H9 (cell line): ENCODE data around the gene MVD. TPM values are rescaled to one million over a fixed set of nuclear protein-coding genes. Genes with fewer than 3 reads are reported as not detected.

Source experiments
- DNase-seq: peaks from one replicate; pipeline ENCODE4 v3.0.0-alpha.2; 2017
- H2AFZ ChIP-seq: one replicate; pipeline ENCODE4 v1.6.1; 2013; ENCODE audit warnings: mild to moderate bottlenecking, low read length, control low read depth, moderate library complexity
- H2AK5ac ChIP-seq: 2 replicates; pipeline ENCODE4 v1.6.1; 2013; ENCODE audit warnings: low read length, control low read depth, mixed read lengths; ENCODE audit not compliant: insufficient read length
- H2BK120ac ChIP-seq: one replicate; pipeline ENCODE4 v1.6.1; 2013; ENCODE audit warnings: low read depth, mild to moderate bottlenecking, low read length, control low read depth, inconsistent platforms; ENCODE audit not compliant: poor library complexity, severe bottlenecking
- H2BK12ac ChIP-seq: 2 replicates; pipeline ENCODE4 v1.6.1; 2013; ENCODE audit warnings: low read length, control low read depth, mixed read lengths, low read depth; ENCODE audit not compliant: insufficient read length
- H2BK15ac ChIP-seq: 2 replicates; pipeline ENCODE4 v1.6.1; 2013; ENCODE audit warnings: low read depth, low read length, control low read depth
- H2BK20ac ChIP-seq: one replicate; pipeline ENCODE4 v1.6.1; 2013; ENCODE audit warnings: low read depth, mild to moderate bottlenecking, low read length, control low read depth, inconsistent platforms; ENCODE audit not compliant: poor library complexity, severe bottlenecking
- H2BK5ac ChIP-seq: 2 replicates; pipeline ENCODE4 v1.6.1; 2013; ENCODE audit warnings: low read length, control low read depth, mixed read lengths; ENCODE audit not compliant: insufficient read length
- H3K14ac ChIP-seq: 2 replicates; pipeline ENCODE4 v1.6.1; 2013; ENCODE audit warnings: low read length, control low read depth; ENCODE audit not compliant: insufficient read depth
- H3K18ac ChIP-seq: 2 replicates; pipeline ENCODE4 v1.6.1; 2013; ENCODE audit warnings: low read depth, mild to moderate bottlenecking, mixed read lengths, low read length, control low read depth; ENCODE audit not compliant: insufficient read length
- H3K23ac ChIP-seq: 2 replicates; pipeline ENCODE4 v1.6.1; 2013; ENCODE audit warnings: low read length, control low read depth, mixed read lengths, low read depth; ENCODE audit not compliant: insufficient read length
- H3K23me2 ChIP-seq: 2 replicates; pipeline ENCODE4 v1.6.1; 2013; ENCODE audit warnings: low read depth, mild to moderate bottlenecking, mixed read lengths, low read length, control low read depth; ENCODE audit not compliant: insufficient read length, poor library complexity, severe bottlenecking
- H3K27ac ChIP-seq: 2 replicates; pipeline ENCODE4 v1.5.1; 2013; ENCODE audit warnings: low read length, control low read depth, mixed read lengths, low read depth; ENCODE audit not compliant: insufficient read length
- H3K27me3 ChIP-seq: 2 replicates; pipeline ENCODE4 v1.6.1; 2013; ENCODE audit warnings: low read length, control low read depth, inconsistent platforms; ENCODE audit not compliant: insufficient read depth
- H3K4ac ChIP-seq: 2 replicates; pipeline ENCODE4 v1.6.1; 2013; ENCODE audit warnings: low read depth, mild to moderate bottlenecking, control low read depth, inconsistent platforms, low read length, moderate library complexity
- H3K4me1 ChIP-seq: 2 replicates; pipeline ENCODE4 v1.6.1; 2013; ENCODE audit warnings: low read length, control low read depth, inconsistent platforms; ENCODE audit not compliant: insufficient read depth
- H3K4me2 ChIP-seq: 2 replicates; pipeline ENCODE4 v1.6.1; 2013; ENCODE audit warnings: low read length, control low read depth, mixed read lengths; ENCODE audit not compliant: insufficient read length, insufficient read depth
- H3K56ac ChIP-seq: 2 replicates; pipeline ENCODE4 v1.6.1; 2013; ENCODE audit warnings: low read depth, mild to moderate bottlenecking, mixed read lengths, low read length, control low read depth; ENCODE audit not compliant: insufficient read length
- H3K79me1 ChIP-seq: 2 replicates; pipeline ENCODE4 v1.6.1; 2013; ENCODE audit warnings: low read depth, mild to moderate bottlenecking, moderate library complexity, low read length, control low read depth, inconsistent platforms; ENCODE audit not compliant: insufficient read depth, poor library complexity, severe bottlenecking
- H3K79me2 ChIP-seq: 2 replicates; pipeline ENCODE4 v1.6.1; 2013; ENCODE audit warnings: low read length, control low read depth, inconsistent platforms; ENCODE audit not compliant: insufficient read depth
- H3K9ac ChIP-seq: 2 replicates; pipeline ENCODE4 v1.6.1; 2013; ENCODE audit warnings: low read length, control low read depth, mixed read lengths; ENCODE audit not compliant: insufficient read length; ENCODE audit errors: extremely low read depth
- H3K9me3 ChIP-seq: one replicate; pipeline ENCODE4 v1.6.1; 2013; ENCODE audit warnings: low read depth, low read length, inconsistent platforms; ENCODE audit not compliant: control insufficient read depth
- H3T11ph ChIP-seq: one replicate; pipeline ENCODE4 v1.6.1; 2013; ENCODE audit warnings: mild to moderate bottlenecking, low read length, control low read depth, inconsistent platforms
- H4K20me1 ChIP-seq: one replicate; pipeline ENCODE4 v1.6.1; 2013; ENCODE audit not compliant: control insufficient read depth, insufficient read length, insufficient read depth
- H4K5ac ChIP-seq: 2 replicates; pipeline ENCODE4 v1.6.1; 2013; ENCODE audit warnings: low read depth, mild to moderate bottlenecking, mixed read lengths, low read length, control low read depth; ENCODE audit not compliant: insufficient read length
- H4K8ac ChIP-seq: replicated peaks from 2 replicates; pipeline ENCODE4 v1.6.1; 2013; ENCODE audit warnings: low read length, control low read depth, mixed read lengths, low read depth; ENCODE audit not compliant: insufficient read length
- H4K91ac ChIP-seq: 2 replicates; pipeline ENCODE4 v1.6.1; 2013; ENCODE audit warnings: low read depth, mild to moderate bottlenecking, moderate library complexity, mixed read lengths, low read length, control low read depth; ENCODE audit not compliant: insufficient read length
- H3K27ac Mint-ChIP-seq, 3 experiments: 2 replicates in 2 of 3; 3 replicates in 1 of 3; pipeline ENCODE4 v1.8.0; 2020 to 2021; ENCODE audit warnings: mixed read lengths in 3 of 3, mild to moderate bottlenecking in 1 of 3, moderate library complexity in 1 of 3
- H3K27me3 Mint-ChIP-seq: 2 replicates; pipeline ENCODE4 v1.8.0; 2021; ENCODE audit warnings: low read depth, mild to moderate bottlenecking, moderate library complexity, mixed read lengths
- H3K36me3 Mint-ChIP-seq, 3 experiments: 2 replicates in 2 of 3; 3 replicates in 1 of 3; pipeline ENCODE4 v1.8.0; 2020 to 2021; ENCODE audit warnings: low read depth in 3 of 3, mixed read lengths in 3 of 3; ENCODE audit not compliant: insufficient read depth in 1 of 3
- H3K4me1 Mint-ChIP-seq, 2 experiments: 2 replicates each; pipeline ENCODE4 v1.8.0; 2020; ENCODE audit warnings: mixed read lengths in 2 of 2
- H3K4me3 Mint-ChIP-seq, 2 experiments: 2 replicates in 1 of 2; 3 replicates in 1 of 2; pipeline ENCODE4 v1.8.0; 2020 to 2021; ENCODE audit warnings: mild to moderate bottlenecking in 2 of 2, mixed read lengths in 2 of 2, moderate library complexity in 1 of 2
- H3K9me3 Mint-ChIP-seq, 2 experiments: 2 replicates in 1 of 2; 3 replicates in 1 of 2; pipeline ENCODE4 v1.8.0; 2020; ENCODE audit warnings: mild to moderate bottlenecking in 2 of 2, mixed read lengths in 2 of 2, moderate library complexity in 1 of 2
- CTCF ChIP-seq: fragments of 200-600 bp; sonication (generic); conservative IDR thresholded peaks from 3 replicates; pipeline ENCODE4 v1.8.0; 2021; ENCODE audit warnings: antibody characterized with exemption, mild to moderate bottlenecking
- WGBS: extraction: QIAGEN DNeasy Blood & Tissue Kit; methylation state at CpG from one replicate; pipeline ENCODE4 v1.1.7; 2013; ENCODE audit warnings: missing lambda C conversion rate, low lambda C conversion rate, mixed read lengths; ENCODE audit not compliant: insufficient read length; ENCODE audit errors: extremely low coverage; 5-methylcytosine and 5-hydroxymethylcytosine counted together
- total RNA-seq: library from RNA; stranded (reverse); gene quantifications from 2 replicates; pipeline ENCODE4 v1.2.1, GENCODE V29; 2021

The MVD gene
- total RNA-seq, 1 experiment from 2014 or later, result 53.2 TPM

- peaks cover 4% of the 10 kb centered on the region; the same call in 1 of the 2 replicates for H3K4me1 ChIP-seq
- no peak overlapping the region for H3K56ac ChIP-seq
- H3K23ac ChIP-seq, result no peak overlapping the region
- TF ChIP-seq CTCF, result no peak
- no peaks in the 10 kb centered on the region for H3K79me2 ChIP-seq
- WGBS, result no CpG with 5 or more reads among the region's 58 CpGs
- H3K9ac ChIP-seq, result no peak overlapping the region
- Mint-ChIP-seq H3K36me3 (peaks cover 5 to 17% (median 15%) of the 10 kb centered on the region in 3 experiments; a peak in 6 of 7 replicates), H3K9me3 (no peaks in the 10 kb centered on the region), H3K4me1 (peaks cover 13 to 16% of the 10 kb centered on the region in 2 experiments), H3K4me3 (no peak overlapping the region), H3K27ac (no peak overlapping the region), H3K27me3 (peaks cover 11% of the 10 kb centered on the region)
- H2BK20ac ChIP-seq, result no peak overlapping the region
- no peaks in the 10 kb centered on the region for H3K79me1 ChIP-seq
- no peak overlapping the region for H3K18ac ChIP-seq
- DNase-seq, result no peak
- no peaks in the 10 kb centered on the region for H3K9me3 ChIP-seq
- H4K91ac ChIP-seq, result no peak overlapping the region
- H3K27me3 ChIP-seq, result no peaks in the 10 kb centered on the region
- H4K5ac ChIP-seq, result no peak overlapping the region
- H2BK5ac ChIP-seq, result no peak overlapping the region
- H4K20me1 ChIP-seq, result no peaks in the 10 kb centered on the region
- H2BK15ac ChIP-seq, result no peak overlapping the region
- no peaks in the 10 kb centered on the region for H3K23me2 ChIP-seq
- no peak overlapping the region for H2BK120ac ChIP-seq
- H2BK12ac ChIP-seq, result no peak overlapping the region
- H2AFZ ChIP-seq, result no peak overlapping the region
- no peak overlapping the region for H2AK5ac ChIP-seq
- H3K27ac ChIP-seq, result no peak overlapping the region
- no peak overlapping the region for H3T11ph ChIP-seq
- no peak overlapping the region for H3K14ac ChIP-seq
- H3K4ac ChIP-seq, result no peak overlapping the region
- H3K4me2 ChIP-seq, result no peak overlapping the region
- H4K8ac ChIP-seq, result no peak overlapping the region
Observed at GRCh38 chr16:88642881-88643643, 19.8 kb downstream of the MVD start.
